Measurements from ENCODE around the gene PTMS.

PTMS gene

GRCh38 chr12:6772726-6773589 is 6.8 kb downstream of the PTMS start:
- DNase-seq: no peak

GRCh38 chr12:6773590-6774351 is 7.6 kb downstream of the PTMS start:
- DNase-seq: no peak

DNA sequence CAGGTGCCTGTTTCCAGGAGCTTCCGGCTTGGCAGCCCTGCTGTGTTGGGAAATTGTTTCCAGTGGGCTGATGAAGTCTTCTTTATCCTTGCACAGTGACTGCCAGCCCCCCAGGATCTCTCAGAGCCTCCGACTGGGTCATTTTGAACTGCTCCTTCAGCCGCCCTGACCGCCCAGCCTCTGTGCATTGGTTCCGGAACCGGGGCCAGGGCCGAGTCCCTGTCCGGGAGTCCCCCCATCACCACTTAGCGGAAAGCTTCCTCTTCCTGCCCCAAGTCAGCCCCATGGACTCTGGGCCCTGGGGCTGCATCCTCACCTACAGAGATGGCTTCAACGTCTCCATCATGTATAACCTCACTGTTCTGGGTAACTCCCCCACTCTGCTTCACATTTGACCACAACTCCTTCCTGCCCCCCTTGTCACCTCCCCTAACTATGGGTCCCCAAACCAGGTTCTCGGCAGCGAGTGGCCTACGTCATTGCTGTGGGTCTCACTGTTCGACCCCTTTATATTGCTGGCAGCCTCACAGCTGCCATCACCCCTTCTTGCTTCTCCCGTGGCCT is 8.4 kb downstream of the PTMS start:
- DNase-seq: no peak

DNA sequence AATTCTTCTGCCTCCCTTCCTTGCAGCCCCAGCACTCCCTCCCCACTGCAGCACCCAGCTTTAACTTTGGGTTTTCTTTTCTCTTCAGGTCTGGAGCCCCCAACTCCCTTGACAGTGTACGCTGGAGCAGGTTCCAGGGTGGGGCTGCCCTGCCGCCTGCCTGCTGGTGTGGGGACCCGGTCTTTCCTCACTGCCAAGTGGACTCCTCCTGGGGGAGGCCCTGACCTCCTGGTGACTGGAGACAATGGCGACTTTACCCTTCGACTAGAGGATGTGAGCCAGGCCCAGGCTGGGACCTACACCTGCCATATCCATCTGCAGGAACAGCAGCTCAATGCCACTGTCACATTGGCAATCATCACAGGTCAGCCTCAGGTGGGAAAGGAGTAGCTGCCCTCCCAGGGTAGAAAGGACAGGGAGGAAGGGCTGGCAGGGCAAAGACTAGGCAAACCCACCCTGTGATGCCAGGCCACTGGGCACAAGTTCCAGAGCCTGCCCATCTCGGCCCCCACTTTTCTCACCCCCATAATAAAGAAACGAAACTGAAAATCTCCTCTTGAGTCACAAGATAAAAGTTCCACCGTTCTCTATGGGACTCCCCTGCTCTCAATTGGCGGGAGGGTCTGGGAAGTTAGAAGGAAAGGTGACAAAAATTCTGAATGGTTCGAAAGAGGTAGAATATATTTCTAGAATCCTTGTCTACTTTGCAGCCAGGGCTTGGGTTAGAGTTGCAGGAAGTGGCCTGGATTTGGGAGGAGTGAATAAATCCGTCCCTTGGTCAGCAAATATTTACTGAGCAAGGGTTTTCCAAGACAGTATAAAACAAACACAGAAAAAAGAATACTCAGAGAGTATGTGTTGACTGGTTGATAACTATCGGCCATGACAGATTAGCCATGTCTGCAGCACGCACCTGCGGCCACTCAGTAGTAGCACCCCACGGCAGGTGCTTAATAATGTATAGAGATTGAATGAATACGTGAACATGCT is 9.3 kb downstream of the PTMS start:
- DNase-seq: no peak

- no peak for DNase-seq
Measured at GRCh38 chr12:6777386-6777785, 11.2 kb downstream of the PTMS start.

DNA sequence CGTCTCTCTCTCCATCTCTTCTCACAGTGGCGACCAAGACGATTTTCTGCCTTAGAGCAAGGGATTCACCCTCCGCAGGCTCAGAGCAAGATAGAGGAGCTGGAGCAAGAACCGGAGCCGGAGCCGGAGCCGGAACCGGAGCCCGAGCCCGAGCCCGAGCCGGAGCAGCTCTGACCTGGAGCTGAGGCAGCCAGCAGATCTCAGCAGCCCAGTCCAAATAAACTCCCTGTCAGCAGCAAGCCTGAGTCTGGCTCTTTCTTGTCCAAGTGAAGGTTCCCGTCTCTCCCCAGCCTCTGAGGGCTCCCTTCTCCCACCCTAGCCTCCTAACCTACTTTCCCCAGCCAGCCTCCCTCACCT is 12.0 kb downstream of the PTMS start:
- no peak for DNase-seq

GRCh38 chr12:6778574-6779550 is 12.7 kb downstream of the PTMS start:
- DNase-seq: peak; percentile 90 to 93

- no peak for DNase-seq
Measured at GRCh38 chr12:6779708-6780432, 13.7 kb downstream of the PTMS start.

DNA sequence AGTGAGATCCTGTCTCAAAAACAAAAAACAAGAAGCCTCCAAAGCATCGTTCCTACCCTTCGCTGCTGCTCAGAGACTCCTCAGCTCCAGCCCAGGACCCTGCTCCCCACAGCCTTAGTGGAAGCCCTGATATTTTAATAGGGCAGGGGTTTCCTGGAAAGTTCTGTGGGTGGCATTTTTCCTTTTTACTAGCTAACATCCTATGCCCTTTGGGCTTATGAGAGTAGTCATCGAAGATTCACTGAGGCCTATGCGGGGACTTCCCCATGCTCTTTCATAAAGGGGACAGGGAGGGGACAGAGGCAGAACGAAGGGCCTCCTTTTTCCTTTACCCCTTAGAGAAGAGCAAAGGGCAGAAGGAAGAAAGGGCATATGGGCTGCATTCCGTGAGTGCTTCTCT is 14.4 kb downstream of the PTMS start:
- no peak for DNase-seq

DNA sequence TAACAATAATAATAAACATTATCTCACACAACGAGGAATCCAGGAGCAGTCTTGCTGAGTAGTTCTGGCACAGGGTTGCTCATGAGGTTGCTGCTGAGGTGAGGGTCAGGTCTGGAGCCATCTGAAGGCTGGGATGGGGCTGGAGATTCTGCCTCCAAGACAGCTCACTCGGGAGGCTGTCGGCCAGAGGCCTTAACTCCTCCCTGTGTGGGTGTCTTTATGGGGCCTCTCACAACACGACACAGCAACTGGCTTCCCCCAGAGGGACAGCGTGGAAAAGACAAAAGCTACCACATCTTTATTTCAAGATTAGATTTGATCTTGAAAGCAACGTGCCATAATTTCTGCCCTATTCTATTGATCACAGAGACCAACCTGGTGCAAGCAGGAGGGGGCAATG is 16.0 kb downstream of the PTMS start:
- DNase-seq: no peak

GRCh38 chr12:6782850-6783566 is 16.8 kb downstream of the PTMS start:
- DNase-seq: no peak

DNA sequence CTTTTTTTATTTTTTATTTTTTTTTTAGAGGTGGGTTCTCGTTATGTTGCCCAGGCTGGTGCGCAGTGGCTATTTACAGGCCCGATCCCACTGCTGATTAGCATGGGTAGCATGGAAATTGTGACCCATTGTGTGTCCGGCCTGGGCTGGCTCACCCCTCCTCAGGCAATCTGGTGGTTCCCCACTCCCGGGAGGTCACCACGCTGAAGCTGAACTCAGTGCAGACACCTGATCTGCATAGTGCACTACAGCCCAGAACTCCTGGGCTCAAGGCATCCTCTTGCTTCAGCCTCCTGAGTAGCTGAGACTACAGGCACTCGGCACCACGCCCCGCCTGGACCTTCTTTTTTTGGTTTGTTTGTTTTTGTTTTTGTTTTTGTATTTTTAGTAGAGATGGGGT is 17.7 kb downstream of the PTMS start:
- DNase-seq: no peak

GRCh38 chr12:6784296-6784695 is 18.1 kb downstream of the PTMS start:
- no peak for DNase-seq

DNA sequence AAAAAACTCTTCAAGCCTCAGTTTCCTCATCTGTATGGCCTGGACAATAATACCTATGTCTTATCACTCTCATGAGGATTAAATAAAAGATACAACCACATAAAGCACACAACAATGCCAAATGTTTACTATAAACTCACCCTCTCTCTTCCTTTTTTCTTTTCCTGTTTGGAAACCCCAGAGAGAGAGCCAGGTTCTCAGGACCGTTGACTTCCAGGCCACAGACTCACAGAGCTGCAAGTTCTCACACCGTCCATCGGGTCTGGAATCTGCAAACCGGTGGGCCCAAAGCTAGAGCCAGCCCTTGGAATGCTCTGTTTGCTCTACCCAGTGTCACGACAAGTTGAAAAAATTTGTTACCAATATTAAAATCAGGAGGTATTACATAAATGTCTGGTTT is 18.6 kb downstream of the PTMS start:
- DNase-seq: no peak

DNA sequence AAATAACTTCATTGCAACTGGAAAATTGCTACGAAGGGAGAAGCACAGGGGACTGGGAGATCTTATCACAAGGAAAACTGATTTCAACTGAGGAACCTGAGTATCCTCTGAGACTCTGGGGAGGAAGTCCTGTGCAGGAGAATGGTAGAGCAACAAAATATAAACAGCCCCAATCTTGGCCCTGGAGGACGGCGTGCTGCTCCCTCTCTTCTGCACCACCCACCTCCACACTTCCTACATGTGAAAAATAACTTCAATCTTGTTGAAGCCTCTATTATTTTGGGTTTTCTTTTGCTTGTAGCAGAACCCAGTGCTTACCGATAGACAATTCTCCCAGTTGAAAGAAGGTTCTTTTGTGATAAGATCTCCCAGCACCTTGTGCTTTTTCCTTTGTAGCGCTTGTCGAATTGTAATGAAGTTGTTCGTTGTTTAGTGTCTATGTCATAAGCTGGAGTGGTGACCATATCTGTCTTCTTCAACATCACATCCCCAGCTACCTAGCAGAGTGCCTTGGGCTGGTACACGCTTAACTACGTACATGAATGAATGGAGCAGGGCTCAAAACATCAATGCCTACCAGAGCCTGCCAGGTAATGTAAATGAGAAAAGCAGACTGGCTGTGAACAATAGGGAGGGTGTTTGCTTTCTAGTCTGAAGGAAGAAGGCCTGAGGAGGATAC is 20.4 kb downstream of the PTMS start:
- no peak for DNase-seq

GRCh38 chr12:6787309-6787708 is 21.1 kb downstream of the PTMS start:
- DNase-seq: no peak

GRCh38 chr12:6788972-6789924 is 23.1 kb downstream of the PTMS start, which contains the start of gene CD4:
Gene CD4 (plus strand): TSS chr12:6789528. CDS start chr12:6800139, 10,611 bp downstream.
- DNase-seq: peak; percentile 74

- no peak for DNase-seq
Measured at GRCh38 chr12:6790496-6791150, 24.5 kb downstream of the PTMS start.
